Measurements from ENCODE around the gene INSRR.

INSRR gene

DNA sequence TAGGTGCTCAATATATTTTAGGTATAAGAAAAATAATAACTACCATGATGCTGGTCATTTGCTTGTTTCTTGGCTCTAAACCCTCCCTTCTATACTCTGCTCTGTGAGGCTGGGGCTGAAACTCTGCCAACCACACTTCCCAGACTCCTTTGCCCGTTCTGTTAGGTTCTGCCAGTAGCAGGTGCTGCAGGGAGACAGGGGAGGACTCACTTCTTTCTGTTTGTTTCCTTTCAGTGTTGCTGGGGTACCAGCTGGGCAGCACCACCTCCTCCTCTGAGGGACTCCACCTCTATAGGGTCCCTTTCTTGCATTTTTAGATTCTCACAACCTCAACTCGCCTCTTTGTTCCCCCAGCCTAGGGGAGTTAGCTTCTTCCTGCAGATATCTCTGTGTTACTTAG lies 25.3 kb downstream of the INSRR start:
- no peaks in the 10 kb centered on the region for H3K36me3 ChIP-seq (ENCODE audit: insufficient read depth)
- H3K79me2 ChIP-seq (ENCODE audit: insufficient read depth, low read depth): no peaks in the 10 kb centered on the region
- H3K4me1 ChIP-seq (ENCODE audit: low read depth, poor library complexity, severe bottlenecking): no peaks in the 10 kb centered on the region
- H4K20me1 ChIP-seq (ENCODE audit: insufficient read depth): no peaks in the 10 kb centered on the region
- H3K27me3 ChIP-seq (ENCODE audit: insufficient read depth, low read depth): peaks cover 60% of the 10 kb centered on the region
- no peak overlapping the region for H3K4me2 ChIP-seq
- TF ChIP-seq, protein P1, sequence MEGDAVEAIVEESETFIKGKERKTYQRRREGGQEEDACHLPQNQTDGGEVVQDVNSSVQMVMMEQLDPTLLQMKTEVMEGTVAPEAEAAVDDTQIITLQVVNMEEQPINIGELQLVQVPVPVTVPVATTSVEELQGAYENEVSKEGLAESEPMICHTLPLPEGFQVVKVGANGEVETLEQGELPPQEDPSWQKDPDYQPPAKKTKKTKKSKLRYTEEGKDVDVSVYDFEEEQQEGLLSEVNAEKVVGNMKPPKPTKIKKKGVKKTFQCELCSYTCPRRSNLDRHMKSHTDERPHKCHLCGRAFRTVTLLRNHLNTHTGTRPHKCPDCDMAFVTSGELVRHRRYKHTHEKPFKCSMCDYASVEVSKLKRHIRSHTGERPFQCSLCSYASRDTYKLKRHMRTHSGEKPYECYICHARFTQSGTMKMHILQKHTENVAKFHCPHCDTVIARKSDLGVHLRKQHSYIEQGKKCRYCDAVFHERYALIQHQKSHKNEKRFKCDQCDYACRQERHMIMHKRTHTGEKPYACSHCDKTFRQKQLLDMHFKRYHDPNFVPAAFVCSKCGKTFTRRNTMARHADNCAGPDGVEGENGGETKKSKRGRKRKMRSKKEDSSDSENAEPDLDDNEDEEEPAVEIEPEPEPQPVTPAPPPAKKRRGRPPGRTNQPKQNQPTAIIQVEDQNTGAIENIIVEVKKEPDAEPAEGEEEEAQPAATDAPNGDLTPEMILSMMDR (conservative IDR thresholded peaks at IDR 0.05; ENCODE audit: low read depth, low read length): no peak
- H3K27ac ChIP-seq: no peak overlapping the region
- no peak overlapping the region for H3K4me3 ChIP-seq (IDR thresholded peaks at IDR 0.05; ENCODE audit: insufficient read depth, low read depth, low read length)
- no peak overlapping the region for H3K9ac ChIP-seq
- no peak overlapping the region for H2AFZ ChIP-seq (ENCODE audit: low read depth)

DNA sequence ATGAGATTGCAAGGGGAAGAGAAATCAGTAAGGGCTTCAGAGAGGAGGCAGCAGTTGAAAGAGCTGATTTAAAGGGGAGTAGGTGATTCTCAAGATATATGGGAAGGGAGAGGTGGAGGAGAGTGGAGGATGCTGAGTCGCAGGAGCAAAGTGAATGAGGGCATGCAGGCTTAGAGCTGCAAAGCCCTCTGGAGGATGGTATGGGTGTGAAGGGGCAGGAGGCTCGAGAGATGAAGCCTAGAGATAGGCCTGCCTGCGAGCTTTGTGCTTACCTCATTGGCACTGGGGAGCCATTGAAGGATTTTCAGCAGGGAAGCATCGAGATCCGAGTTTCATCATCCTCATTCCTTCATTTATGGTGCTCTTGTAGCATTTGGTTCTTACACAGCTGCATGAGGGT lies 26.5 kb downstream of the INSRR start:
- no peaks in the 10 kb centered on the region for H3K36me3 ChIP-seq (ENCODE audit: insufficient read depth)
- no peak overlapping the region for H3K9ac ChIP-seq
- no peak overlapping the region for H3K4me2 ChIP-seq
- peaks cover 50% of the 10 kb centered on the region for H3K27me3 ChIP-seq (ENCODE audit: insufficient read depth, low read depth)
- TF ChIP-seq, protein P1 (conservative IDR thresholded peaks at IDR 0.05; ENCODE audit: low read depth, low read length): no peak
- no peaks in the 10 kb centered on the region for H4K20me1 ChIP-seq (ENCODE audit: insufficient read depth)
- H3K4me3 ChIP-seq (IDR thresholded peaks at IDR 0.05; ENCODE audit: insufficient read depth, low read depth, low read length): no peak overlapping the region
- H3K79me2 ChIP-seq (ENCODE audit: insufficient read depth, low read depth): no peaks in the 10 kb centered on the region
- no peak overlapping the region for H3K27ac ChIP-seq
- H2AFZ ChIP-seq (ENCODE audit: low read depth): no peak overlapping the region
- H3K4me1 ChIP-seq (ENCODE audit: low read depth, poor library complexity, severe bottlenecking): no peaks in the 10 kb centered on the region

- H3K4me1 ChIP-seq (ENCODE audit: low read depth, poor library complexity, severe bottlenecking): no peaks in the 10 kb centered on the region
- no peak overlapping the region for H3K4me3 ChIP-seq (IDR thresholded peaks at IDR 0.05; ENCODE audit: insufficient read depth, low read depth, low read length)
- TF ChIP-seq, protein P1 (conservative IDR thresholded peaks at IDR 0.05; ENCODE audit: low read depth, low read length): no peak
- no peak overlapping the region for H3K4me2 ChIP-seq
- H3K9ac ChIP-seq: no peak overlapping the region
- peaks cover 14% of the 10 kb centered on the region; the same call in 1 of the 2 replicates for H3K27me3 ChIP-seq (ENCODE audit: insufficient read depth, low read depth)
- H2AFZ ChIP-seq (ENCODE audit: low read depth): no peak overlapping the region
- no peaks in the 10 kb centered on the region for H4K20me1 ChIP-seq (ENCODE audit: insufficient read depth)
- H3K27ac ChIP-seq: no peak overlapping the region
- no peaks in the 10 kb centered on the region for H3K36me3 ChIP-seq (ENCODE audit: insufficient read depth)
- H3K79me2 ChIP-seq (ENCODE audit: insufficient read depth, low read depth): no peaks in the 10 kb centered on the region
These were observed 30.4 kb downstream of the INSRR start for GRCh38 chr1:156828400-156829124.

- Histone ChIP-seq H3K4me1 (ENCODE audit: low read depth, poor library complexity, severe bottlenecking) (no peaks in the 10 kb centered on the region), H3K79me2 (ENCODE audit: insufficient read depth, low read depth) (no peaks in the 10 kb centered on the region), H3K4me2 (no peak overlapping the region), H3K27ac (no peak overlapping the region), H3K4me3 (IDR thresholded peaks at IDR 0.05; ENCODE audit: insufficient read depth, low read depth, low read length) (no peak overlapping the region), H4K20me1 (ENCODE audit: insufficient read depth) (no peaks in the 10 kb centered on the region), H2AFZ (ENCODE audit: low read depth) (no peak overlapping the region), H3K36me3 (ENCODE audit: insufficient read depth) (no peaks in the 10 kb centered on the region), H3K27me3 (ENCODE audit: insufficient read depth, low read depth) (peaks cover 5% of the 10 kb centered on the region; the same call in 1 of the 2 replicates), H3K9ac (no peak overlapping the region)
- TF ChIP-seq, protein P1 (conservative IDR thresholded peaks at IDR 0.05; ENCODE audit: low read depth, low read length): no peak
These were observed 32.3 kb downstream of the INSRR start for GRCh38 chr1:156826630-156827029.

All from KMS-11 (cell line).